Activated CD8-positive, alpha-beta memory T cell treated with anti-CD3 and anti-CD28 coated beads for 1 hour (primary cell): ENCODE measurements around the gene NPHP4.
"Not testable (repeated sequence)": the region's sequence is repeated elsewhere in the genome, so short reads cannot be mapped to it uniquely, and the experiment has no call there.

Experiments used
- DNase-seq, 2 donors: peaks; one replicate each; pipeline ENCODE4 v3.0.0-alpha.2; 2020; ENCODE audit warnings: low read depth in 1 of 2; ENCODE audit errors: extremely low read depth in 1 of 2

Gene NPHP4

DNA sequence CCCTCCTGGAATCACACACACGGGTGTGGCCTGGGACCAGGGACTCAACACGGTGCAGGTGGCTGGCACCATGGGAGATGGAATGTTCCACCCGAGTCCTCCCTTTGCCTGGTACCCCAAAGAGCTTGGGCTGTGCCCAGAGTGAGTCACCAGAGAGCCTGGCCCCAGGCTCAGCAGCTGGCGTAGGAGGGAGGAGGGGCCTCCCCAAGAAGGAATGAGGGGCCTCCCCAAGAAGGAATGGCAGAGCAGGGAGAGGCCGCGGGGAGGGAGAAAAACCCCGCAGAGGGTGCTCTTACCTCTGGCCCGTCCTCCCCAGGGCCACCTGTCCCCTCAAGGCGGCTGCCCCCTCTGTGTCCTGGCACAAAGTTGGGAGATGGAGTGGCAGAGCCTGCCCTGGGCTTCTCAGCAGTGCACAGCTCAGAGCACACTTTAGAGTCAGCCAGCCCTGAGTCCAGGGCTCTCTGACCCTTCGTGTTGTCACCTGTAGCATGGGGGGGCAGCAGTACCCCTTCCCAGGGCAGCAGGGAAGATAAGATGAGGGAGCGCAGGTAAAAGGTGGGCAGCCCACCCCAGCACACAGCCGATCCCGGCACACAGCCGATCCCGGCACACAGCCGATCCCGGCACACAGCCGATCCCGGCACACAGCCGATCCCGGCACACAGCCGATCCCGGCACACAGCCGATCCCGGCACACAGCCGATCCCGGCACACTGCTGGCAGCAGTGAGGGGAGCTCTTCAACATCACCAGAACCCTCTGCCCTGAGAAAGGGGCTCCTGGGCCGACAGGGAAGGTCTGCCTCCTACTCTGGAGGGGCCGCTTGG lies 33.3 kb upstream of the NPHP4 start:
- DNase-seq: no peak

DNA sequence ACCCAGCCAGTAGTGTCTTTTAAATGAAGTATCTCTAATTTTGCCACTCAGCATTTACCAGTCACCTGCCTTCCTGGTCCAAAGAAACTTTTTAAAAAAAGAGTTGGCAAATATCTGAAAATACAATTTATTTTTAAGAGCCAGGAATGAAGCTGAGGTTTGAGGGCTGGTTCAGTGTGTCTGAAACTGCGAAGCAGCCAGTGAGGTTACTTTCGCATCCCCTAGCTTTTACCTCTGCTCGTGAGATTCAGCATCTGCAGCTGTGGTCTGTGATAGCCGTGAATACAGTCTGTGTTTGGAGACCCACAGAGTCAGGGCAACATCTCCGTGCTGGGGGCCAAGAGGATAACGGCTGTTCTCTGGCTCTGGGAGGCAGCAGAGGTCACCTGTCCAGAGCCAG lies 32.2 kb upstream of the NPHP4 start:
- no peak for DNase-seq

DNA sequence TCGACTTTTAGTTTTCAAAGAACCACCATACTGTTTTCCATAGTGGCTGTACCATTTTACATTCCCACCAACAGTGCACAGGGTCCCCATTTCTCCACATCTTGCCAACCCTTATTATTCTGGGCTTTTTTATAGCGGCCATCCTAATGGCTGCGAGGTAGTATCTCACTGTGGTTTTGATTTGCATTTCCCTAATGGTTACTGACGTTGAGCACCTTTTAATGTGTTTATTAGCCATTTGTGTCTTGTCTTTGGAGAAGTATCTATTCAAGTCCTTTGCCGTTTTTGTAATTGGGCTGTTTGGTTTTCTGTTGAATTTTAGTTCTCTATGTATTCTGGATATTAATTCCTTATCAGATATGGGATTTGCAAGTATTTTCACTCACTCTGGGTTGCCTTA lies 31.1 kb upstream of the NPHP4 start:
- DNase-seq: no peak

DNA sequence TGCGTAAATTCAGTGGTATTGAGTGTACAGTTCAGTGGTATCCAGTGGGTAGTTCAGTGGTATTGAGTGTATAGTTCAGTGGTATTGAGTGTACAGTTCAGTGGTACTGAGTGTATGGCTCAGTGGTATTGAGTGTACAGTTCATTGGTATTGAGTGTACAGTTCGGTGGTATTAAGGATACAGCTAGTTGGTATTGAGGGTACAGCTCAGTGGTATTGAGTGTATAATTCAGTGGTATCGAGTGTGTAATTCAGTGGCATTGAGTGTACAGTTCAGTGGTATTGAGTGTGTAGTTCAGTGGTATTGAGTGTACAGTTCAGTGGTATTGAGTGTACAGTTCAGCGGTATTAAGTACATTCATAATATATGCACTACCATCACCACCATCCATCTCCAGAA lies 30.0 kb upstream of the NPHP4 start:
- no peak for DNase-seq

DNA sequence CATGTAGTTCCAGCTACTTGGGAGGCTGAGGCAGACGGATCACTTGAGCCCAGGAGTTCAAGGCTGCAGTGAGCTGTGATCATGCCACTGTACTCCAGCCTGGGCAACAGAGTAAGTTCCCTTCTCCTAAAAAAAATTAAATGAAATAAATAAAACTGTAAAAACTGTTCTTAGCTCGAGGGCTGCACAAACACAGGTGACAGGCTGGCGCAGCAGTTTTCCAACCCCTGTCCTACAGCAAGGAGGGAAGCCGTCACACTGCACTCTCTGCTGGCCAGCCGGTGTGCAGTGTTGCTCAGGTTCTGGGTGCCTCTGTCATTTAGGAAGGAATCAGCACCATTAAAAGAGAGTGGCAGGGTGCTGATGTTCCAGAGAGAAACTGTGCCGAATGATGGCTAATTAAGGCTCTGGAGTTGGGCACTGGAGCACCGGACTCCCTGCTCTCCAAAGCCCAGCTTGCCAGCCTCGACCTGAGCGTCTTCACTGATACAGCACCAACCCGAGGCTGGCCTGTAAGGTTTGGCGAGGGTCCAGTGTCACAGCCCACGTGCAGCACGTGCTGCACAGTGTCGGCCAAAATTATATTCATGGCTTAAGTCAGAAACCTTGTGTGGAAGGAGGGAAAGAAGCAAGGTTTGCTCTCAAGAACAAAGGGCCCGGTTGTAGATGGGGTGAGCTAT lies 27.1 kb upstream of the NPHP4 start:
- DNase-seq: no peak

DNA sequence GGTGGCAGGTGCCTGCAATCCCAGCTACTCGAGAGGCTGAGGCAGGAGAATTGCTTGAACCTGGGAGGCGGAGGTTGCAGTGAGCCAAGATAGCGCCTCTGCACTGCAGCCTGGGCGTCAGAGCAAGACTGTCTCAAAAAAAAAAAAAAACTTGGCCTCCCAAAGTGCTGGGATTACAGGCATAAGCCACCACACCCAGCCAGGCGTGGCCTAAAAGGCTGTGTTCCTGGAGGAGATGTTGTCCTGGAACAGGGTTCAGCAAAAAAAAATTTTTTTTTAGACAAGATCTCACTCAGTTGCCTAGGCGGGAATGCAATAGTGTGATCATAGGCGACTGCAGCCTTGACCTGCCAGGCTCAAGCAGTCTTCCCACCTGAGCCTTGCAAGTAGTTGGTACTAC lies 25.4 kb upstream of the NPHP4 start:
- not testable (repeated sequence) for DNase-seq

DNA sequence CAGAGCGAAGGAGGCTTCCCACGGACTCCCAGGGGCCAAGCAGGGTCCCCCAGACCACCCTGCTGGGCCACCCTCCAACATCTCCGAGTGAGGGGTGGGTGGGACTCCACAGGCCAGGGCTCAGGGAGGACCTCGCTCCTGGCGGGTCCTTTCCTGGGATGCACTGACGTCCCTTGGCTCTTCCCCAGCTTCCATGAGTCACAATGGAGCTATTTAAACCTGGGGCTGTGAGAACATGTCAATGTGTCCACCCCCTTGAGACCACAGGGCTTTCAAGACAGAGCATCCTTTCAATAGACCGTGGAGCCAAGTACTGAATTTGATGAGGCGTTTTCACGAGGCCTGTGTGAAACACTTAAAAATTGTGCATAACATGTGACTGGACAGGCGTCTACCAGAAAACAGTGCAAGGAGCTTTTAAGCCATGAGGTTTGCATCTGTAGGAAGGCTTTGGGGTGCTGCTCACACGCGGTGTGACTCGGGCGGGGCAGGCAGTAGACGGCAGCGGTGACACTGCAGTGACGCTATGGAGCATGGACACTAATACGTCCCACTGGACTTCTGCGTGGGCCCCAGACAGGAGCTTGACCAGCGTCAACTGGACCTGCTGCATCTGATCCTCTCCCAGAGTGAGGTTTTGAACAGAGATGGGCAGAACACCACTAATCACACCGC lies 24.1 kb upstream of the NPHP4 start:
- no peak for DNase-seq

DNA sequence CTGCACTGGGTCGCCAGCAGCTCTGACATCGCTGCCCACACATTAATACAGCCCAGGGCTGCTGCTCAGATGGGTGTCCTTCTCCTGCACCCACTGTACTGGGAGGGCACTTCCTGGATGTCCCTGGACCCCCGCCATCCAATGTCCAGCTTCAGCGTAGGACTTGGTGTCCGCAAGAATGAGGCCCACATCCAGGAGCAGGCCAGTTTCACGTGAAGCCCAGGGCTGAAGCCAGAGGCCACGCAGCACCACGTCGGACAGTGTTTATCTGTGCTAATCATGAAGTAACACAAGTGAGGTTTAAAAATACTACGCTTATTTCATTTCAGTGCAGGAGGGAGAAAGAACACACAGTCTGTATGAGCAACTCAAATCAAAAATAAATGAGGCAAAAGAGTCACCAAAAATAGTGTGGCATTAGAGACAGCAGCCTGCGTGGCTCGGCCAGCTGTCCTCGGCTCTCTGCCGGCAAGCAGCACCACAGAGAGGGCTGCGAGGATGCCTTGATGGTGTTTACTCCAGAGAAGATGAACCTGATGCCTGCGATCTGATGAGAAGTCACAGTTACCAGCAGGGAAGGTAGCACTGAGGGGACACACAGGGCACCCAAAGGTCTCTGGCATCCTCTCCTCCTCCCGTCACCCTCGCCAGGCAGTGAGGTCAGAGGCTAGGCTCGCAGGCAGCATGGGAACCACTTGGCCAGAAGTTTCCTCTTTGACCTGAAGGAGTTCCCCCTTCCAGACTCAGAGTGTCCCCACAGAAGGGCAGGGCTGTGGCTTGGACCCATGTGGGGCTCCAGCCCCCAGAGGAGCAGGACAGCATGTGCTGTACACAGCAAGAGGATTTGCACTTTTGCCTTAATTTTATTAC lies 22.1 kb upstream of the NPHP4 start:
- DNase-seq: no peak

DNA sequence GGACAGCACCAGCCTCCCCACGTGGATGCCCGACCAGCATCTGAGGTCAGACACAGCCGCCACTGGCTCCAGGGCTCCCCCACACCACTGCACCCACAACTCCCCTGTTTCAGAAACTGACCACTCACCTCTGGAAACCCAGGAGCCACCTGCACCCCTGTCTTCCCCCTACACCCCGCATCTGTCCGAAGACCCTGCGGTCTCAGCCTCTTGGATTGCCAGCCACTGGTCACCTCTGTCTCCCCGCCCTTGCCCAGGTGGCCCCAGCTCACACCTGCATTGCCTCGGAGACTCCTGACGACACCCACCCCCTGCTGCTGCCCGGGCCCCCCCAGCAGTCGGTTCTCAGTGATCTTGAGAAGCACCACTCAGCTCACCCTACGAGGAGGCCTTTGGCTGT lies 21.3 kb upstream of the NPHP4 start:
- DNase-seq: no peak

DNA sequence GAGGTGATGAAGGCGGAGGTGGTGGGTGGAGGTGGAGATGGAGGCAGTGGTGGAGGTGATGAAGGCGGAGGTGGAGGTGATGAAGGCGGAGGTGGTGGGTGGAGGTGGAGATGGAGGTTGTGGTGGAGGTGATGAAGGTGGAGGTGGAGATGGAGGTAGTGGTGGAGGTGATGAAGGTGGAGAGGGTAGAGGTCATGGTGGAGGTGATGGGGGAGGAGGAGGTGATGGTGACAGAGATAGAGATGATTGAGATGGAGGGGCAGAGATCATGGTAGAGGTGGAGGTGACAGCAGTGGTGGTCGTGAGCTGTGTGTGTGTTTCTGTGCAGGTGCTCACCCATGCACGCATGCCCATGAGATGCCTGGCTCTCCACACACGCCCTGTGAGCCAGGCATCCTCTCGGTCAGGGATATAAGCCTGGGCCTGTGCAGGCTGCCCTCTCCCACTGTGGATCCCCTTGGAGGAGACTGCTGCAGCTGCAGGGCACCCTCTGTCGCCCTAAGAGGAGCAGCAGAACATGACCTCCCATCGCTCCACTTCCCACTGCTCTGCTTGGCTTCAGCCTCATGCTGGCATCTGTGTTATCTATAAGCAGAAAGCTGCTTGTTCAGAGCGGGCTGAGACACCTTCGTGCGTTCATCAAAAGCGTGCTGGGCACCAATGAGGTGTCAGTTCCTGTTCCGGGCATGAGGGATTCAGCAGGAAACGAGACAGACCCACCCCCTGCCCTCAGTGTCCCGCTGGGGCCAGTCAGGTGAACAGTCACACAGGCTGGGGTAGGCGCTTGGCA lies 20.5 kb upstream of the NPHP4 start:
- DNase-seq: no peak

DNA sequence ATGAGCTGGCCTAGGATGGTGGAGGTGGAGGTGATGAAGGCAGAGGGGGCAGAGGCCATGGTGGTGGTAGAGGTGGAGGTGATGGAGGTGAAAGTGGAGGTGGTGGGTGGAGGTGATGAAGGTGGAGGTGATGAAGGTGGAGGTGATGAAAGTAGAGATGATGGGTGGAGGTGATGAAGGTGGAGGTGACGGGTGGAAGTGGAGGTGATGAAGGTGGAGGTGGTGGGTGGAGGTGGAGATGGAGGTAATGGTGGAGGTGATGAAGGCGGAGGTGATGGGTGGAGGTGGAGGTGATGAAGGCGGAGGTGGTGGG lies 19.7 kb upstream of the NPHP4 start:
- DNase-seq: no peak

DNA sequence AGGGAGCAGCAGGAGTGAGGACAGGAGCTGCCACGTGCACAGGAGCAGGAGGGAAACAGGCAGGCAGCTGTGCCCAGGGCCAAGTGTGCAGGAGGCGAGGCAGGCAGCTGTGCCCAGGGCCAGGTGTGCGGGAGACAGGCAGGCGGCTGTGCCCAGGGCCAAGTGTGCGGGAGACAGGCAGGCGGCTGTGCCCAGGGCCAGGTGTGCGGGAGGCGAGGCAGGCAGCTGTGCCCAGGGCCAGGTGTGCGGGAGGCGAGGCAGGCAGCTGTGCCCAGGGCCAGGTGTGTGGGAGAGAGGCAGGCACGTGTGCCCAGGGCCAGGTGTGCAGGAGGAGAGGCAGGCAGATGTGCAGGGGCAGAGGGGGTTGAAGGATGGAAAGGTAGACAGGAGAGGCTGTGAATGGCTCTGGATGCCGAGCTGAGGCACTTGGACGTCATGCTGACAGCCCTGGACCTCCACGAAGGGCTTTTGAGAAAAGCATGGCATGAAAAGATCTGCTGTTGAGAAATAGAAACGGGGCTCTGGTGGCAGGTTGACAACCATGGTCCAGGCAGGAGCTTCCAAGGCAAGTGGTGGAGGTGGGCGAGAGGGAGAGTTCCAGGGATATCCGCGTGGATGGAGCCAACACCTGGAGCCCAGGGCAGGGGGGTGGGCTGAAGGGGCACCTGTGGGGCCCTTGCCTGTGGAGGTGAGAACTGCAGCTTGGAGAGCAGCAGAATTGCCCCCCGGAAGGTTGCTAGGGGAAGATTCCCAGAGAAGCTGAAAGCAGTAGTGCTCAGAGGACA lies 19.1 kb upstream of the NPHP4 start:
- no peak for DNase-seq

DNA sequence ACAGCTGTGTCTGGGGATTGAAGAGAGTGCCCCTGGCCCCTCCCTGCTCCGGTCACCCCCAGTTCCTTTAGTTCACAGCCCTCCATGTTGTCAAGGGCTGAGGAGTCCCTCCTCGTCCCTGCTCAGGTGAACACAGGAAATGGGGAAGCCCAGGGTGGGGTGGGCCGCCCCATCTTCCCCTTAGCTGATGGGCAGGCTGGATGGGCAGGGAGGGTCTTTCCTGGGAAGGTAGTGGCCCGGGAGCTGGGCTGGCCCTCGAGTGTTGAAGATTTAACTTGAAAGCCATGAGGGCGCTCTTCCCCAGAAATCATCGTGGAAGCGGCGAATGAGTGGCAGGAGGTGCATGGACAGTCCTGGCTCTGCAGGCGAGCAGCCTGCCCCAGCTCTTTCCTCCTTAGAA lies 18.3 kb upstream of the NPHP4 start:
- DNase-seq: no peak

DNA sequence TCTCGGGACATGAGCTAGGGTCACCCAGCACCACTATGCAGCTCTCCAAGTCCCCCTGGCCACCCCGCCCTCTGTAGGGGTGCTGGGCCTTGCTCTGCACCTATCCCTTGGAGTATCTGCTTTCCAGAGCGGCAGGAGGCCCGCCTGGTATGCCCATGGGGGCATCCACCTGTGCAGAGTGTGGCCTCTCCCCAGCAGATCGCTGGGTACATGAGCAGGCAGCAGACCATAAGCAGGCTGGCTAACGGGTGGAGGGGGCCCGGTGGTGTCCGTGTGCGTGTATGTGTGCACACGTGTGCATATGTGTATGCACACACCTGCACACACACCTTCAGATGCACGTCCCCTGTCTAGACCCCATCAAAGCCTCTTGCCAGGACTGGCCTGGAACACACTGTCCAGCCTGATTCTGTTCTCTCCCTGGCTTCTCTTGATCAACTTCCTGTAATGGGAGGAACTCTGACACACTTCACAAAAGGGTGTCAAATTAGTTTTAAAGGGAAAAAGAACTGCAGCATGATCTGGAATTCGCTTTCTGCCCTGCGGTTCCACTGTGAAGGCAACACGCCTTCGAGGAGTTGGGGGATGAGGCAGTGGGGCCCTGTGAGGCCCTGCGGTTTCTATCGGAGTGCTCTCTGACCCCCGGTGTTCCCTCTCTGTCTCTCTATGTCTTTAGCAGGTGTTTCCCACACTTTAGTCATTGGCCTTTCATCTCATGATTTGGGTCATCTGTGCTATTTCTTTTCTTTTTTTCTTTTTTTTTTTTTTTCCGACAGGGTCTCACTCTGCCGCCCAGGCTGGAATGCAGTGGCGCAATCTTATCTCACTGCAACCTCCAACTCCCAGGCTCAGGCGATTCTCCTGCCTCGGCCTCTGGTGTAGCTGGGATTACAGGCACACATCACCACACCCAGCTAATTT lies 17.2 kb upstream of the NPHP4 start:
- no peak for DNase-seq

DNA sequence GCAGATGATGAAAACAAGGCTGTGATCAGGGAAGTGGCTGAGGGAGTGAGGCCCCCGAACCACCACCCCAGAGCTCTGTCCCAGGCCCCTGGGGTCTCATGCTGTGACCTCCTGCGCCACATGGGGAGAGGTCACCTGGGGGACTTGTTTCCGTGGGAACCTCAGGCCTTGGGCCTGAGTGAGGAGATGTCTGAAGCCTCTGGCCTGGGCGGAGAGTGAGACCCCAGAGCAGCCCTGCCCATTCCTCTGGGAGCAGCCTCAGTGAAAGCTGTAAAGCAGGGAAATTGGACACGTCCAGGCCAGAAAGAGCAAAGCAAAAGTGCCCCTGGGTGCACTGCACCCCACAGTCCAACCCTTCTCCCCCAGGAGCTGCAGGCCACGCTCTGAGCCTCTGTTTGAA lies 16.5 kb upstream of the NPHP4 start:
- no peak for DNase-seq

DNA sequence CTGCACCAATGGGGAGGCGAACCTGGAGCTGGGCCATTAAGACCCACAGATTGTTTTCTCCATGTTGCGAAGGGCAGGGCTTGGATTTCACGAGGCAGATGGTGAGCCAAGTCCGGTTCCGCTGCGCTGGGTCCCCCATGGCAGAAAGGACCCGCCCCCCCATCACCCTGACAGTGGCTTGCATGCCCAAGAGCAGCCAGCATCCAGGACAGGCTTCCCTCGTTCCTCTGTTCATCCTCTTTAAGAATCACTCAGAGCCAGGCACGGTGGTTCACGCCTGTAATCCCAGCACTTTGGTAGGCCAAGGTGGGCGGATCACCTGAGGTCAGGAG lies 15.8 kb upstream of the NPHP4 start:
- no peak for DNase-seq

DNA sequence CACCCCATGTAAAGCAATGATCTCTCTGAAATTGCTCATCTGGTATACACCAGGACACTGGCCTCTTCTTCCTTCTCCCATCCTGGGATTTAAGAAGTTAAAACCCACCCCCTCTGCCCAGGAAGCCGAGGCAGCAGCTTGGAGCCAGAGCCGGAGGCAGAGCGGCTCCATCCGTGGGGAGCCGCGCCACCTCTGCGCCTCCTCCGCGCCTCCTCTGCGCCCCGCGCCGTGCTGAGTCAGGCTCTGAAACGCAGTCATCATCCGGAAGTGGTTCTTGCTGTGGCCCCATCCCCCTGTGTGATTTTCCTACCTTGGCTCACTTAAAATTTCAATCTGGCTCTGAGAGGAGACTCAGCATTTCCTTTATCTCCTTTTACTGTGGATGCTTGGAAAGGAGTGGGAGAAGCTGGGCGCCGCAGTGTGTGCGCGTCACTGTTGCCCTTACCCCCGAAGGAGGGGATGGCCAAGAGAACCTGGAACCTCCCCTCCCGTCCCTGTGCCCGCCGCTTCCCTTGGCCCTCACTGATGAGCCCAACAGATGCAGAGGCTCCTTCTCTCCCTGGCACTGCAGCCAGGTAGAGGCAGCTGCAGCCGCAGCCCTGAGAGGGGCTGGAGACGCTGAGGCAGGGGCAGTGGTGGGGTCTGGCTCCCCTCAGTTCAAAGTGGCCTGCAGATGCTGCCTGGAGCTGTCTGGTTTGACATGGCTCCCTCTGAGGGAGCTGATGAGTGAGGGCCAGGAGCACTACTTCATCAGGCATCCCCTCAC lies 15.3 kb upstream of the NPHP4 start:
- DNase-seq: no peak

DNA sequence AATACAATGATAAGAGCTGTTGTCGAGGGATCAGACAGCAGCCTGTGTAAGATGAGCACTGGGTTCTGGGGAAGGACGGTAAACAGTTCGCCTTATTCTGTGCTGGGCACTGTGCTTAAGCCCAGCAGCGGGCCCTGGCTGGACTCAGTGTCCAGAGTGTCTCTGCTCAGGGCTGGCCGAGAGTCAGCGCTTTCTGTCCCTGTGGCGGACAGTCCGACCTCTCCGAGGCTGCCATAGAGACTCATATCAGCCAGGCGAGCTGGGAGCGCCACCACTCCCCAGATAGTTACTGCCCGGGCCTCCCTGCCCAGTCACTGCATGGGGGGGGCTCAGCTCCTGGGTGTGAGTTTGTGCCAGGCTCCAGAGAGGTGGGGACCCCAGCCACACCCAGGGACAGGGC lies 14.7 kb upstream of the NPHP4 start:
- DNase-seq: no peak
